H1 (cell line): ENCODE data around the gene IQCK. TPM values are rescaled to one million over a fixed set of nuclear protein-coding genes. Genes with fewer than 3 reads are reported as not detected.

Experiments
- CTCF ChIA-PET: fragments of 300-600 bp; sonication (Branson Sonifier 250); formaldehyde crosslinking; loops from one replicate; lab custom pipeline; 2021; ENCODE audit not compliant: partially characterized antibody; lab: Charles Lee
- POLR2A ChIA-PET: fragments of 300-600 bp; sonication (Branson Sonifier 250); formaldehyde crosslinking; loops from one replicate; lab custom pipeline; 2021; ENCODE audit warnings: inconsistent platforms; ENCODE audit not compliant: partially characterized antibody; lab: Charles Lee
- DNase-seq, 2 experiments: peaks; one replicate each; pipeline versions ENCODE4 v3.0.0 to v3.0.0-alpha.2; 2010 to 2022; ENCODE audit warnings: low spot score in 2 of 2, low read depth in 1 of 2, mixed read lengths in 1 of 2
- FAIRE-seq: peaks from 2 replicates; lab custom pipeline; 2011; peaks lifted over from hg19 to GRCh38; lab: Jason Lieb, UNC
- H2AFZ ChIP-seq: 2 replicates; pipeline ENCODE4 v1.8.1; 2012; ENCODE audit warnings: low read length, inconsistent platforms
- H2AK5ac ChIP-seq: 2 replicates; pipeline ENCODE4 v1.6.1; 2013; ENCODE audit warnings: low read depth, low read length
- H2BK120ac ChIP-seq: replicated peaks from 2 replicates; pipeline ENCODE3; 2013; ENCODE audit warnings: low read depth, low read length, inconsistent platforms
- H2BK12ac ChIP-seq: 2 replicates; pipeline ENCODE4 v1.6.1; 2013; ENCODE audit warnings: low read depth, low read length
- H2BK15ac ChIP-seq: 2 replicates; pipeline ENCODE4 v1.6.1; 2013; ENCODE audit warnings: low read length
- H2BK20ac ChIP-seq: 2 replicates; pipeline ENCODE4 v1.6.1; 2013; ENCODE audit warnings: low read length
- H2BK5ac ChIP-seq: 2 replicates; pipeline ENCODE4 v1.6.1; 2013; ENCODE audit warnings: low read depth, low read length
- H3K14ac ChIP-seq: 2 replicates; pipeline ENCODE4 v1.6.1; 2013; ENCODE audit warnings: inconsistent platforms; ENCODE audit not compliant: insufficient read length
- H3K18ac ChIP-seq: 2 replicates; pipeline ENCODE4 v1.6.1; 2013; ENCODE audit warnings: low read length; ENCODE audit errors: extremely low read depth
- H3K23ac ChIP-seq: 2 replicates; pipeline ENCODE4 v1.6.1; 2013; ENCODE audit warnings: inconsistent platforms; ENCODE audit not compliant: insufficient read length
- H3K23me2 ChIP-seq: 2 replicates; pipeline ENCODE4 v1.6.1; 2013; ENCODE audit warnings: low read depth, low read length
- H3K27ac ChIP-seq: 2 replicates; pipeline ENCODE4 v1.6.1; 2011; ENCODE audit warnings: low read depth, low read length, inconsistent platforms
- H3K27me3 ChIP-seq, 4 experiments: replicated peaks in 1 of 4; 1 replicate in 1 of 4; 2 replicates in 3 of 4; pipeline versions ENCODE4 v1.6.1 to v1.8.1; 2011 to 2013; ENCODE audit warnings: low read length in 3 of 4, mild to moderate bottlenecking in 3 of 4, inconsistent platforms in 2 of 4, mixed read lengths in 2 of 4, moderate library complexity in 1 of 4; ENCODE audit not compliant: control insufficient read depth in 3 of 4, insufficient read depth in 3 of 4; ENCODE audit errors: extremely low read depth in 1 of 4
- H3K36me3 ChIP-seq, 4 experiments: 2 replicates each; pipeline versions ENCODE4 v1.6.1 to v1.8.1; 2011 to 2013; ENCODE audit warnings: mild to moderate bottlenecking in 4 of 4, low read length in 3 of 4, moderate library complexity in 2 of 4, control low read depth in 1 of 4, inconsistent platforms in 1 of 4; ENCODE audit not compliant: insufficient read depth in 4 of 4, control insufficient read depth in 2 of 4
- H3K4ac ChIP-seq: replicated peaks from 2 replicates; pipeline ENCODE3; 2013; ENCODE audit warnings: low read length, low read depth, mixed read lengths, inconsistent platforms; ENCODE audit not compliant: insufficient read length
- H3K4me1 ChIP-seq, 4 experiments: replicated peaks in 1 of 4; 1 replicate in 1 of 4; 2 replicates in 3 of 4; pipeline versions ENCODE4 v1.6.1 to v1.8.1; 2011 to 2013; ENCODE audit warnings: low read length in 3 of 4, inconsistent platforms in 2 of 4, mixed read lengths in 1 of 4; ENCODE audit not compliant: insufficient read depth in 4 of 4, control insufficient read depth in 3 of 4
- H3K4me2 ChIP-seq, 2 experiments: 2 replicates each; pipeline versions ENCODE4 v1.6.1 to v1.8.1; 2011 to 2013; ENCODE audit warnings: low read depth in 2 of 2, low read length in 2 of 2, control low read depth in 1 of 2, inconsistent platforms in 1 of 2, mild to moderate bottlenecking in 1 of 2; ENCODE audit not compliant: insufficient read depth in 1 of 2
- H3K4me3 ChIP-seq, 4 experiments: fragments of 200-600, 300-600 bp in 1 of 4; sonication (generic), shearing (Covaris generic), sonication (Bioruptor Twin) in 1 of 4; 2 replicates each; pipeline versions ENCODE4 v1.5.1 to v1.8.1; 2011 to 2016; ENCODE audit warnings: low read length in 4 of 4, low read depth in 3 of 4, control low read depth in 2 of 4, inconsistent platforms in 2 of 4, mild to moderate bottlenecking in 2 of 4, mixed read lengths in 1 of 4, moderate library complexity in 1 of 4; ENCODE audit not compliant: insufficient read depth in 2 of 4; ENCODE audit errors: extremely low read depth in 1 of 4
- H3K56ac ChIP-seq: replicated peaks from 2 replicates; pipeline ENCODE3; 2013; ENCODE audit warnings: low read depth, mild to moderate bottlenecking, mixed read lengths, low read length, inconsistent platforms; ENCODE audit not compliant: insufficient read length
- H3K79me1 ChIP-seq: 2 replicates; pipeline ENCODE4 v1.6.1; 2013; ENCODE audit warnings: low read depth, low read length, control low read depth
- H3K79me2 ChIP-seq, 2 experiments: 2 replicates each; pipeline versions ENCODE4 v1.6.1 to v1.8.1; 2012 to 2013; ENCODE audit warnings: low read length in 2 of 2, mild to moderate bottlenecking in 2 of 2, inconsistent platforms in 1 of 2; ENCODE audit not compliant: insufficient read depth in 2 of 2, control insufficient read depth in 1 of 2
- H3K9ac ChIP-seq, 4 experiments: replicated peaks in 1 of 4; 1 replicate in 1 of 4; 2 replicates in 3 of 4; pipeline versions ENCODE4 v1.6.1 to v1.8.1; 2011 to 2013; ENCODE audit warnings: low read depth in 3 of 4, low read length in 3 of 4, control low read depth in 2 of 4, mild to moderate bottlenecking in 2 of 4, moderate library complexity in 2 of 4, inconsistent platforms in 1 of 4; ENCODE audit errors: extremely low read depth in 1 of 4
- H3K9me3 ChIP-seq, 2 experiments: 2 replicates each; pipeline versions ENCODE4 v1.6.1 to v1.8.1; 2012 to 2013; ENCODE audit warnings: mild to moderate bottlenecking in 2 of 2, moderate library complexity in 2 of 2, control low read depth in 1 of 2, inconsistent platforms in 1 of 2, low read depth in 1 of 2, low read length in 1 of 2, mixed read lengths in 1 of 2; ENCODE audit not compliant: insufficient read depth in 2 of 2
- H4K20me1 ChIP-seq, 2 experiments: replicated peaks in 1 of 2; 2 replicates each; pipeline versions ENCODE3 to v1.8.1; 2011 to 2013; ENCODE audit warnings: inconsistent platforms in 2 of 2, low read length in 2 of 2, mild to moderate bottlenecking in 1 of 2; ENCODE audit not compliant: insufficient read depth in 2 of 2, control insufficient read depth in 1 of 2
- H4K5ac ChIP-seq: 2 replicates; pipeline ENCODE4 v1.6.1; 2013; ENCODE audit warnings: low read length, low read depth, mixed read lengths, inconsistent platforms; ENCODE audit not compliant: insufficient read length
- H4K8ac ChIP-seq: 2 replicates; pipeline ENCODE4 v1.8.0; 2013; ENCODE audit warnings: mild to moderate bottlenecking, moderate library complexity, low read length, inconsistent platforms; ENCODE audit not compliant: insufficient read depth; ENCODE audit errors: extremely low read depth
- H4K91ac ChIP-seq: replicated peaks from 2 replicates; pipeline ENCODE3; 2013; ENCODE audit warnings: low read length, mixed read lengths, inconsistent platforms; ENCODE audit not compliant: insufficient read length
- ATF3 ChIP-seq: IDR thresholded peaks from 2 replicates; pipeline ENCODE4 v1.6.1; 2011; ENCODE audit warnings: low read depth, mild to moderate bottlenecking, low read length; ENCODE audit not compliant: insufficient read depth
- CBX5 ChIP-seq: fragments of 300-800, 300-1000 bp; sonication (generic); IDR thresholded peaks from 2 replicates; pipeline ENCODE4 v1.7.1; 2016; ENCODE audit warnings: antibody characterized with exemption, low read length, low read depth
- FOSL1 ChIP-seq: IDR thresholded peaks from 2 replicates; pipeline ENCODE4 v1.6.1; 2011; ENCODE audit warnings: mild to moderate bottlenecking, low read depth, low read length, moderate library complexity; ENCODE audit not compliant: insufficient read depth
- GABPA ChIP-seq: IDR thresholded peaks from 2 replicates; pipeline ENCODE4 v1.6.1; 2011; ENCODE audit warnings: mild to moderate bottlenecking, low read length, moderate library complexity, borderline replicate concordance; ENCODE audit not compliant: insufficient read depth
- GTF2F1 ChIP-seq: IDR thresholded peaks from 2 replicates; pipeline ENCODE4 v1.6.1; 2012; ENCODE audit warnings: low read depth, low read length, improper control_type of control experiment, borderline replicate concordance
- KDM5A ChIP-seq: fragments of 200-600 bp; IDR thresholded peaks from 2 replicates; pipeline ENCODE4 v1.7.1; 2012; ENCODE audit warnings: mild to moderate bottlenecking, low read length, inconsistent platforms, mixed read lengths
- MAFK ChIP-seq: IDR thresholded peaks from 2 replicates; pipeline ENCODE4 v1.6.1; 2012; ENCODE audit warnings: low read depth, mild to moderate bottlenecking, improper control_type of control experiment, low read length
- NANOG ChIP-seq: IDR thresholded peaks from 2 replicates; pipeline ENCODE4 v1.6.1; 2011; ENCODE audit warnings: low read length, low read depth, mild to moderate bottlenecking, inconsistent platforms; ENCODE audit not compliant: insufficient read depth, poor library complexity, severe bottlenecking
- NRF1 ChIP-seq: IDR thresholded peaks from 2 replicates; pipeline ENCODE4 v1.6.1; 2011; ENCODE audit warnings: mild to moderate bottlenecking, low read depth, low read length, improper control_type of control experiment
- POLR2AphosphoS5 ChIP-seq: IDR thresholded peaks from 2 replicates; pipeline ENCODE4 v1.6.1; 2011; ENCODE audit warnings: low read depth, low read length
- SUZ12 ChIP-seq: fragments of 200-600 bp; sonication (generic); IDR thresholded peaks from 2 replicates; pipeline ENCODE4 v1.6.1; 2012; ENCODE audit warnings: mild to moderate bottlenecking, inconsistent platforms, low read length, moderate library complexity, mixed read lengths
- TAF1 ChIP-seq: IDR thresholded peaks from 2 replicates; pipeline ENCODE4 v1.6.1; 2011; ENCODE audit warnings: mild to moderate bottlenecking, low read depth, low read length
- TCF12 ChIP-seq: IDR thresholded peaks from 2 replicates; pipeline ENCODE4 v1.6.1; 2011; ENCODE audit warnings: low read depth, mild to moderate bottlenecking, low read length
- TEAD4 ChIP-seq: IDR thresholded peaks from 2 replicates; pipeline ENCODE4 v1.6.1; 2012; ENCODE audit warnings: low read depth, low read length, inconsistent platforms, mixed read lengths
- WGBS, 2 experiments: shearing (Covaris generic) in 1 of 2; methylation state at CpG; one replicate each; pipeline versions ENCODE4 v1.1.6 to v1.1.7; 2013 to 2015; ENCODE audit warnings: low lambda C conversion rate in 2 of 2, mixed read lengths in 2 of 2, inconsistent platforms in 1 of 2, low coverage in 1 of 2, missing lambda C conversion rate in 1 of 2; ENCODE audit not compliant: insufficient replicate concordance in 2 of 2, insufficient coverage in 1 of 2, insufficient read length in 1 of 2; ENCODE audit errors: extremely low coverage in 1 of 2, missing lambda C conversion rate in 1 of 2; 5-methylcytosine and 5-hydroxymethylcytosine counted together
- polyA plus RNA-seq, 7 experiments: library from polyadenylated mRNA; depleted of rRNA in 3 of 7; stranded (reverse) in 5 of 7; unstranded in 2 of 7; fragments of >200 nt in 5 of 7; fragments of 200-250 nt in 2 of 7; gene quantifications; 1 replicate in 5 of 7; 2 replicates in 1 of 7; 4 replicates in 1 of 7; pipeline versions ENCODE4 v1.2.1 to v1.2.3, GENCODE V29; 2011 to 2013; ENCODE audit warnings: missing spikeins in 2 of 7, mixed read lengths in 2 of 7
- total RNA-seq: library from RNA; stranded (reverse); fragmentation: NEBNext Ultra II Directional; extraction: Animal tissue kit (Norgen Biotek cat#: 25700); gene quantifications from 2 replicates; pipeline ENCODE4 v1.2.1, GENCODE V29; 2021

IQCK gene
- total and polyA plus RNA-seq, 2 of the 8 experiments (the other 6 are each of a cell fraction or from before 2014, with no cell fraction given), result 6.2 to 9.3 TPM

GRCh38 chr16:19840524-19841110 lies 122.5 kb downstream of the IQCK start:
- H3K27me3 ChIP-seq, result no peaks in the 10 kb centered on the region
- DNase-seq (no peak), FAIRE-seq (no peak)
- H2BK12ac ChIP-seq, result no peak overlapping the region
- H3K79me1 ChIP-seq, result no peaks in the 10 kb centered on the region
- H2BK15ac ChIP-seq, result no peak overlapping the region
- H3K79me2 ChIP-seq, result no peaks in the 10 kb centered on the region
- H3K9ac ChIP-seq, result no peak overlapping the region
- H3K4me1 ChIP-seq, result peaks cover 0 to 13% (median 6%) of the 10 kb centered on the region in 4 experiments; a peak in 6 of 7 replicates
- no peaks in the 10 kb centered on the region for H3K9me3 ChIP-seq
- H2BK120ac ChIP-seq, result no peak overlapping the region
- ChIA-PET CTCF (interaction anchor here (1.0 to 1.2 kb wide), 2 partner anchors 22 to 239 kb away, joined by 3 read pairs; no protein-coding TSS in a partner anchor), POLR2A (no interaction called here)
- no peak overlapping the region for H3K4me3 ChIP-seq
- H3K4ac ChIP-seq, result no peak overlapping the region
- no peak overlapping the region for H4K5ac ChIP-seq
- no peak overlapping the region for H2AK5ac ChIP-seq
- H4K8ac ChIP-seq, result no peak overlapping the region
- no peak overlapping the region for H2AFZ ChIP-seq
- no peak overlapping the region for H3K27ac ChIP-seq
- peaks cover 2% of the 10 kb centered on the region; the same call in 1 of the 2 replicates for H3K23me2 ChIP-seq
- H2BK5ac ChIP-seq, result no peak overlapping the region
- H3K36me3 ChIP-seq, result no peaks in the 10 kb centered on the region
- TF ChIP-seq NANOG (no peak), SUZ12 (no peak), GABPA (no peak), TEAD4 (no peak), NRF1 (no peak), TAF1 (no peak), ATF3 (no peak), POLR2AphosphoS5 (no peak), KDM5A (no peak), FOSL1 (no peak), GTF2F1 (no peak), MAFK (no peak), CBX5 (no peak), TCF12 (no peak)
- H4K91ac ChIP-seq, result no peak overlapping the region
- no peak overlapping the region for H3K18ac ChIP-seq
- no peaks in the 10 kb centered on the region for H4K20me1 ChIP-seq
- H2BK20ac ChIP-seq, result no peak overlapping the region
- no peak overlapping the region for H3K56ac ChIP-seq
- 91% methylated on average over 3 of the region's 3 CpGs; no CpG with 5 or more reads in 1 of the 2 experiments for WGBS, 2 experiments
- H3K14ac ChIP-seq, result no peak overlapping the region
- H3K23ac ChIP-seq, result no peak overlapping the region
- H3K4me2 ChIP-seq, result no peak overlapping the region
